GM23338 (cell line): ENCODE measurements around the gene TOR1B. TPM values are rescaled to one million over a fixed set of nuclear protein-coding genes. Genes with fewer than 3 reads are reported as not detected.
A peak's percentile ranks its signal among the peaks of the same experiment; 100 is the strongest.

Experiments used
- ATAC-seq: fragments of 200-7000 bp; cut with Tn5 transposase; 3 replicates; pipeline ENCODE4 v1.9.1; 2020
- DNase-seq: peaks from one replicate; pipeline ENCODE4 v3.0.0-alpha.2; 2015; ENCODE audit warnings: low spot score
- H2AFZ ChIP-seq: fragments of 200-600 bp; sonication (generic); 2 replicates; pipeline ENCODE4 v1.8.0; 2016; ENCODE audit warnings: antibody characterized with exemption, mild to moderate bottlenecking, moderate library complexity
- H3F3A ChIP-seq: fragments of 200-600 bp; sonication (generic); replicated peaks from 2 replicates; pipeline ENCODE4 v1.8.0; 2017; ENCODE audit warnings: antibody characterized with exemption, mixed run types, low read depth
- H3K27ac ChIP-seq: fragments of 200-600 bp; sonication (generic); 2 replicates; pipeline ENCODE4 v1.6.1; 2016; ENCODE audit warnings: low read depth
- H3K27me3 ChIP-seq: fragments of 200-600 bp; sonication (generic); 2 replicates; pipeline ENCODE4 v1.8.0; 2016; ENCODE audit warnings: mild to moderate bottlenecking, mixed run types, moderate library complexity; ENCODE audit not compliant: insufficient read depth
- H3K36me3 ChIP-seq: fragments of 200-600 bp; sonication (generic); 2 replicates; pipeline ENCODE4 v1.8.0; 2016; ENCODE audit warnings: mild to moderate bottlenecking; ENCODE audit not compliant: insufficient read depth
- H3K4me1 ChIP-seq: fragments of 200-600 bp; sonication (generic); 2 replicates; pipeline ENCODE4 v1.8.0; 2016; ENCODE audit warnings: mild to moderate bottlenecking, moderate library complexity; ENCODE audit not compliant: insufficient read depth
- H3K4me2 ChIP-seq: fragments of 200-600 bp; sonication (generic); 2 replicates; pipeline ENCODE4 v1.7.1; 2017; ENCODE audit warnings: mixed run types
- H3K4me3 ChIP-seq: fragments of 200-600 bp; sonication (generic); 2 replicates; pipeline ENCODE4 v1.6.1; 2016; ENCODE audit warnings: mixed run types
- H3K79me2 ChIP-seq: fragments of 200-600 bp; sonication (generic); replicated peaks from 2 replicates; pipeline ENCODE4 v1.8.0; 2017; ENCODE audit warnings: mild to moderate bottlenecking; ENCODE audit not compliant: insufficient read depth
- H3K9me2 ChIP-seq: fragments of 200-600 bp; sonication (generic); 2 replicates; pipeline ENCODE4 v1.8.0; 2017; ENCODE audit not compliant: insufficient read depth
- H4K20me1 ChIP-seq: fragments of 200-600 bp; sonication (generic); replicated peaks from 2 replicates; pipeline ENCODE4 v1.8.0; 2017; ENCODE audit warnings: mild to moderate bottlenecking; ENCODE audit not compliant: insufficient read depth
- H3K27ac Mint-ChIP-seq: 2 replicates; pipeline ENCODE4 v1.8.0; 2020; ENCODE audit warnings: inconsistent platforms, mild to moderate bottlenecking, moderate library complexity, mixed read lengths
- H3K27me3 Mint-ChIP-seq: 3 replicates; pipeline ENCODE4 v1.8.0; 2022; ENCODE audit warnings: low read depth, mild to moderate bottlenecking, moderate library complexity, mixed read lengths, inconsistent platforms; ENCODE audit not compliant: insufficient read depth, poor library complexity
- H3K36me3 Mint-ChIP-seq: 3 replicates; pipeline ENCODE4 v1.8.0; 2021; ENCODE audit warnings: low read depth, mild to moderate bottlenecking, inconsistent platforms, moderate library complexity, mixed read lengths
- H3K4me1 Mint-ChIP-seq: 3 replicates; pipeline ENCODE4 v1.8.0; 2020; ENCODE audit warnings: mild to moderate bottlenecking, inconsistent platforms, mixed read lengths
- H3K4me3 Mint-ChIP-seq: 3 replicates; pipeline ENCODE4 v1.8.0; 2021; ENCODE audit warnings: moderate library complexity, mild to moderate bottlenecking, inconsistent platforms, mixed read lengths
- H3K9me3 Mint-ChIP-seq: 3 replicates; pipeline ENCODE4 v1.8.0; 2020; ENCODE audit warnings: moderate library complexity, mild to moderate bottlenecking, inconsistent platforms, mixed read lengths
- CREB1 ChIP-seq: fragments of 250-450 bp; sonication (Bioruptor Pico); IDR thresholded peaks from 2 replicates; pipeline ENCODE4 v1.5.0; 2020; ENCODE audit warnings: low read depth, mild to moderate bottlenecking, moderate library complexity
- CTCF ChIP-seq, 2 experiments: fragments of 200-600 bp in 1 of 2; sonication (generic) in 1 of 2; conservative IDR thresholded peaks; 2 replicates each; pipeline versions ENCODE4 v1.5.1 to v1.6.1; 2016 to 2017; ENCODE audit warnings: antibody characterized with exemption in 2 of 2, low read depth in 2 of 2, mild to moderate bottlenecking in 2 of 2, moderate library complexity in 1 of 2
- ETS1 ChIP-seq: IDR thresholded peaks from 2 replicates; pipeline ENCODE4 v1.6.1; 2016; ENCODE audit warnings: antibody characterized with exemption
- EZH2 ChIP-seq: fragments of 200-600 bp; sonication (generic); IDR thresholded peaks from one replicate; pipeline ENCODE4 v1.8.0; 2017; ENCODE audit warnings: antibody characterized with exemption, mild to moderate bottlenecking, low read depth; ENCODE audit not compliant: unreplicated experiment
- EZH2phosphoT487 ChIP-seq: fragments of 200-600 bp; sonication (generic); IDR thresholded peaks from one replicate; pipeline ENCODE4 v1.8.1; 2018; ENCODE audit warnings: antibody characterized with exemption; ENCODE audit not compliant: unreplicated experiment
- JUNB ChIP-seq: IDR thresholded peaks from one replicate; pipeline ENCODE4 v1.6.1; 2016; ENCODE audit warnings: antibody characterized with exemption; ENCODE audit not compliant: unreplicated experiment
- NANOG ChIP-seq: IDR thresholded peaks from 2 replicates; pipeline ENCODE4 v1.6.1; 2016; ENCODE audit warnings: antibody characterized with exemption, borderline replicate concordance
- POLR2AphosphoS5 ChIP-seq: IDR thresholded peaks from 2 replicates; pipeline ENCODE4 v1.6.1; 2016; ENCODE audit warnings: antibody characterized with exemption, low read depth
- REST ChIP-seq: IDR thresholded peaks from one replicate; pipeline ENCODE4 v1.6.1; 2018; ENCODE audit warnings: antibody characterized with exemption; ENCODE audit not compliant: unreplicated experiment
- STAT1 ChIP-seq: IDR thresholded peaks from one replicate; pipeline ENCODE4 v1.6.1; 2016; ENCODE audit warnings: antibody characterized with exemption; ENCODE audit not compliant: unreplicated experiment
- ZNF114 ChIP-seq: fragments of 250-450 bp; sonication (Bioruptor Pico); IDR thresholded peaks from 2 replicates; pipeline ENCODE4 v1.5.0; 2020; ENCODE audit warnings: mild to moderate bottlenecking, moderate library complexity
- ZNF331 ChIP-seq: fragments of 250-450 bp; sonication (Bioruptor Pico); IDR thresholded peaks from 2 replicates; pipeline ENCODE4 v1.5.0; 2020; ENCODE audit warnings: low read depth, mild to moderate bottlenecking, moderate library complexity
- polyA plus RNA-seq: library from polyadenylated mRNA; unstranded; fragments of >200 nt; fragmentation: Nextera tagmentation; extraction: Ambion mirVana; gene quantifications from 2 replicates; pipeline ENCODE4 v1.2.1, GENCODE V29; 2016
- total RNA-seq: library from RNA; depleted of rRNA; stranded (reverse); fragments of >200 nt; shearing (Covaris generic); gene quantifications from 2 replicates; pipeline ENCODE4 v1.2.3, GENCODE V29; 2014
- TF ChIP-seq, protein P1 (sequence below): fragments of 250-450 bp; sonication (Bioruptor Pico); IDR thresholded peaks from 2 replicates; pipeline ENCODE4 v1.5.0; 2020; ENCODE audit warnings: mild to moderate bottlenecking, moderate library complexity

TOR1B gene
- total and polyA plus RNA-seq, 2 experiments from 2014 or later = 10.6 to 42.4 TPM

DNA sequence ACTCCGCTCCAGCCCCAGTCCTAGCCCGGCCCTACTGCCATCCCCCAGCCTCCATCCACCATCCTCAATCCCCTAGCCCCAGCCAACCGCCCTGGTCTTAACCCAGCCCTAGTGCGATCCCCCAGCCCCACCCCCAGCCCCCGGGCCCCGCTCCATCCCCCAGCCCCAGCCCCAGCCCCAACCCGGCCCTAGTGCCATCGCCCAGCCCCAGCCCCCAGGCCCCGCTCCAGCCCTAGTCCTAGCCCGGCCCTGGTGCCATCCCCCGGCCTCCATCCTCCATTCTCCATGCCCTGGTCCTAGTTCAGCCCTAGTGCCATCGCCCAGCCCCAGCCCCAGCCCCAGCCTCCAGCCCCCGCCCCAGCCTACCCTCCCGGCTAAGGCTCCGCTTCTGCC, 20.6 kb downstream of the TOR1B start:
- peak overlapping the region; percentile 79 for H3K4me3 ChIP-seq

More for the DNA sequence above, 20.6 kb downstream of the TOR1B start:
- no peak overlapping the region for H3K27ac ChIP-seq
- peaks cover 22% of the 10 kb centered on the region for H3K79me2 ChIP-seq
- no peaks in the 10 kb centered on the region for H3K27me3 ChIP-seq
- peak overlapping the region; percentile 71; the same call in 1 of the 2 replicates for H3K4me2 ChIP-seq
- H3F3A ChIP-seq = 0 out of 2 replicates have a peak, but pooled peaks cover 2% of the 10 kb centered on the region
- no peak for TF ChIP-seq ETS1
- TF ChIP-seq ZNF114 (CRISPR knock-in tag) = no peak
- no peak for TF ChIP-seq POLR2AphosphoS5
- TF ChIP-seq CTCF (conservative IDR thresholded peaks at IDR 0.05; ENCODE audit: low read depth in 2 of 2) = no peak
- TF ChIP-seq NANOG = no peak
- TF ChIP-seq REST = no peak
- TF ChIP-seq CREB1 (CRISPR knock-in tag) = no peak
- no peak for TF ChIP-seq EZH2
- TF ChIP-seq JUNB = no peak
- TF ChIP-seq, protein P1, sequence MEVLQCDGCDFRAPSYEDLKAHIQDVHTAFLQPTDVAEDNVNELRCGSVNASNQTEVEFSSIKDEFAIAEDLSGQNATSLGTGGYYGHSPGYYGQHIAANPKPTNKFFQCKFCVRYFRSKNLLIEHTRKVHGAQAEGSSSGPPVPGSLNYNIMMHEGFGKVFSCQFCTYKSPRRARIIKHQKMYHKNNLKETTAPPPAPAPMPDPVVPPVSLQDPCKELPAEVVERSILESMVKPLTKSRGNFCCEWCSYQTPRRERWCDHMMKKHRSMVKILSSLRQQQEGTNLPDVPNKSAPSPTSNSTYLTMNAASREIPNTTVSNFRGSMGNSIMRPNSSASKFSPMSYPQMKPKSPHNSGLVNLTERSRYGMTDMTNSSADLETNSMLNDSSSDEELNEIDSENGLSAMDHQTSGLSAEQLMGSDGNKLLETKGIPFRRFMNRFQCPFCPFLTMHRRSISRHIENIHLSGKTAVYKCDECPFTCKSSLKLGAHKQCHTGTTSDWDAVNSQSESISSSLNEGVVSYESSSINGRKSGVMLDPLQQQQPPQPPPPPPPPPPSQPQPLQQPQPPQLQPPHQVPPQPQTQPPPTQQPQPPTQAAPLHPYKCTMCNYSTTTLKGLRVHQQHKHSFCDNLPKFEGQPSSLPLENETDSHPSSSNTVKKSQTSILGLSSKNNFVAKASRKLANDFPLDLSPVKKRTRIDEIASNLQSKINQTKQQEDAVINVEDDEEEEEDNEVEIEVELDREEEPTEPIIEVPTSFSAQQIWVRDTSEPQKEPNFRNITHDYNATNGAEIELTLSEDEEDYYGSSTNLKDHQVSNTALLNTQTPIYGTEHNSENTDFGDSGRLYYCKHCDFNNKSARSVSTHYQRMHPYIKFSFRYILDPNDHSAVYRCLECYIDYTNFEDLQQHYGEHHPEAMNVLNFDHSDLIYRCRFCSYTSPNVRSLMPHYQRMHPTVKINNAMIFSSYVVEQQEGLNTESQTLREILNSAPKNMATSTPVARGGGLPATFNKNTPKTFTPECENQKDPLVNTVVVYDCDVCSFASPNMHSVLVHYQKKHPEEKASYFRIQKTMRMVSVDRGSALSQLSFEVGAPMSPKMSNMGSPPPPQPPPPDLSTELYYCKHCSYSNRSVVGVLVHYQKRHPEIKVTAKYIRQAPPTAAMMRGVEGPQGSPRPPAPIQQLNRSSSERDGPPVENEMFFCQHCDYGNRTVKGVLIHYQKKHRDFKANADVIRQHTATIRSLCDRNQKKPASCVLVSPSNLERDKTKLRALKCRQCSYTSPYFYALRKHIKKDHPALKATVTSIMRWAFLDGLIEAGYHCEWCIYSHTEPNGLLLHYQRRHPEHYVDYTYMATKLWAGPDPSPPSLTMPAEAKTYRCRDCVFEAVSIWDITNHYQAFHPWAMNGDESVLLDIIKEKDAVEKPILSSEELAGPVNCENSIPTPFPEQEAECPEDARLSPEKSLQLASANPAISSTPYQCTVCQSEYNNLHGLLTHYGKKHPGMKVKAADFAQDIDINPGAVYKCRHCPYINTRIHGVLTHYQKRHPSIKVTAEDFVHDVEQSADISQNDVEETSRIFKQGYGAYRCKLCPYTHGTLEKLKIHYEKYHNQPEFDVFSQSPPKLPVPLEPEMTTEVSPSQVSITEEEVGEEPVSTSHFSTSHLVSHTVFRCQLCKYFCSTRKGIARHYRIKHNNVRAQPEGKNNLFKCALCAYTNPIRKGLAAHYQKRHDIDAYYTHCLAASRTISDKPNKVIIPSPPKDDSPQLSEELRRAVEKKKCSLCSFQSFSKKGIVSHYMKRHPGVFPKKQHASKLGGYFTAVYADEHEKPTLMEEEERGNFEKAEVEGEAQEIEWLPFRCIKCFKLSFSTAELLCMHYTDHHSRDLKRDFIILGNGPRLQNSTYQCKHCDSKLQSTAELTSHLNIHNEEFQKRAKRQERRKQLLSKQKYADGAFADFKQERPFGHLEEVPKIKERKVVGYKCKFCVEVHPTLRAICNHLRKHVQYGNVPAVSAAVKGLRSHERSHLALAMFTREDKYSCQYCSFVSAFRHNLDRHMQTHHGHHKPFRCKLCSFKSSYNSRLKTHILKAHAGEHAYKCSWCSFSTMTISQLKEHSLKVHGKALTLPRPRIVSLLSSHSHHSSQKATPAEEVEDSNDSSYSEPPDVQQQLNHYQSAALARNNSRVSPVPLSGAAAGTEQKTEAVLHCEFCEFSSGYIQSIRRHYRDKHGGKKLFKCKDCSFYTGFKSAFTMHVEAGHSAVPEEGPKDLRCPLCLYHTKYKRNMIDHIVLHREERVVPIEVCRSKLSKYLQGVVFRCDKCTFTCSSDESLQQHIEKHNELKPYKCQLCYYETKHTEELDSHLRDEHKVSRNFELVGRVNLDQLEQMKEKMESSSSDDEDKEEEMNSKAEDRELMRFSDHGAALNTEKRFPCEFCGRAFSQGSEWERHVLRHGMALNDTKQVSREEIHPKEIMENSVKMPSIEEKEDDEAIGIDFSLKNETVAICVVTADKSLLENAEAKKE = no peak
- TF ChIP-seq STAT1 = no peak
- TF ChIP-seq ZNF331 (CRISPR knock-in tag) = no peak
- TF ChIP-seq EZH2phosphoT487 = no peak
- Mint-ChIP-seq H3K36me3 (peaks cover 48% of the 10 kb centered on the region), H3K27ac (no peak overlapping the region), H3K4me1 (peaks cover 7% of the 10 kb centered on the region), H3K9me3 (peaks cover 2% of the 10 kb centered on the region; the same call in 1 of the 3 replicates), H3K4me3 (peak overlapping the region; percentile 82), H3K27me3 (peaks cover 17% of the 10 kb centered on the region)
- no peak overlapping the region for H2AFZ ChIP-seq
- H3K4me1 ChIP-seq = no peaks in the 10 kb centered on the region
- ATAC-seq (peak; percentile 61), DNase-seq (peak; percentile 34)
- no peaks in the 10 kb centered on the region for H3K9me2 ChIP-seq
- no peaks in the 10 kb centered on the region for H4K20me1 ChIP-seq
- peaks cover 28% of the 10 kb centered on the region for H3K36me3 ChIP-seq
